ENCODE results near the gene DCLK3.

Gene DCLK3

DNA sequence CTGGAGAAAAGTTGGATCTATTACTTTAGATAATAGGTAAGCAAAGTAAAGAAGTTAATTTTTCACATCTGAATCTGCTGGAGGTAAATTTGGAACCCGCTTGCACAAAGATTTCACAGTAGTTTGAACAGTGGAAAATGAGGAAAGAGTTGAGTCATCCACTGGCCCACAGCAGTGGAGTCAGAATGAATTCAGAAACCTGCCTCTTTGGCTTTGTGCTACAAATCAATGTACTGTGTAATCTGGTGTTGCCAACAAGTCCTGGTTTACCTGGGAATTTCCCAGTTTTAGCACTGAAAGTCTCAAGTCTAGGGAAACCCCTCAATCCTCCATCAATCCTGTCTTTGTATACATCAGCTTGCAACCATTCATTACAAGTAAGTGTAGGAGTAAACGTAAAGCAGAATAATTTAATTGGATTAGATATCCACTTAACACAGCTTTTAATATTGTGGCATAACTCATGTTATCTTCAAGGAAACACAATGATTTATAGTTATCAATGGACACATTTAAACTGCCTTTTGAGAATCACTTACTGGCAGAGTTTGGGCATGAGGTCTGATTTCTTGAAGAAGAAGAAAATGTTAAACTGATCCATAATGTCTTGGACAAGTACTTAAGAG, 100.6 kb downstream of the DCLK3 start:
- no peak for FAIRE-seq

DNA sequence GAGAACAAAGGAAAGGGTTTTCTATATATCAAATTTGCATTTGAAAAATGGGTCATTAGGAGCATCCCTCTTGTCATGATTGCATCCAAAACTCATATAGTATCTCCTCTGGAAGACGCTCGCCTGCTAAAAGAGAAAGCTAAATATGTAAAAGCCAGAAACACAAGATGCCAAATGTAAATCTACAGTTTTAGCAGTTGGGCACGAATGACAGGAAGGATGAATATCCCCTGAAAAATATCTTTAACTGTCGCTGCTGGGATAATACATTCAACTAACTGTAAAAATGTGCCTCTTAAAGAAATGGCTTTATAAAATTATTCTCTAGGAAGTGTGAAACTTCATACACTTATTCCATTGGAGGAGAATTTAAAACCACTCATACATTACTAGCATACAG, 101.7 kb downstream of the DCLK3 start:
- FAIRE-seq, result no peak
